ENCODE results near the gene REC8. TPM values are rescaled to one million over a fixed set of nuclear protein-coding genes. Genes with fewer than 3 reads are reported as not detected.
"Not testable (repeated sequence)": the region's sequence is repeated elsewhere in the genome, so short reads cannot be mapped to it uniquely, and the experiment has no call there.

The REC8 gene
- total and polyA plus RNA-seq, 2 donors, result 5.8 to 8.5 TPM

DNA sequence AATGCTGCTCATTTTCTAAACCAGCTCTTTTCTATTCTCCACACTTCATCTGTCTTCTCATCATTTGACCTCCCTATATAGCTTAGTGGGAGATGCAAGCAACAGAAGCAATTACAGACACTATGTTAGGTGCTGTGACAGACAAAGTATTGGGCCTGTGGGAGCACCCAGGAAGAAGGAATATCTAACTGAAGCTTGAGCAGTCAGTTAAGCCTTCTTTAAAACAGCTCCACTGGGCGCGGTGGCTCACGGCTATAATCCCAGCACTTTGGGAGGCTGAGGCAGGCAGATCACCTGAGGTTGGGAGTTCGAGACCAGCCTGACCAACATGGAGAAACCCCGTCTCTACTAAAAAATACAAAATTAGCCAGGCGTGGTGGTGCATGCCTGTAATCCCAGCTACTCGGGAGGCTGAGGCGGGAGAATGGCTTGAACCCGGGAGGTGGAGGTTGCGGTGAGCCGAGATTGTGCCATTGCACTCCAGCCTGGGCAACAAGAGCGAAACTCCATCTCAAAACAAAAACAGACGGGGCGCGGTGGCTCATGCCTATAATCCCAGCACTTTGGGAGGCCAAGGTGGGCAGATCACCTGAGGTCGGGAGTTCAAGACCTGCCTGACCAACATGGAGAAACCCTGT lies 31.5 kb downstream of the REC8 start:
- not testable (repeated sequence) for H3K36me3 ChIP-seq (ENCODE audit: insufficient read depth); H3K4me1 ChIP-seq (ENCODE audit: insufficient read depth); H3K4me3 ChIP-seq (ENCODE audit: low read depth, low read length); H3K27ac ChIP-seq (ENCODE audit: low read depth); DNase-seq (ENCODE audit: extremely low spot score)
- WGBS, result 97% methylated on average over 16 of the region's 16 CpGs

DNA sequence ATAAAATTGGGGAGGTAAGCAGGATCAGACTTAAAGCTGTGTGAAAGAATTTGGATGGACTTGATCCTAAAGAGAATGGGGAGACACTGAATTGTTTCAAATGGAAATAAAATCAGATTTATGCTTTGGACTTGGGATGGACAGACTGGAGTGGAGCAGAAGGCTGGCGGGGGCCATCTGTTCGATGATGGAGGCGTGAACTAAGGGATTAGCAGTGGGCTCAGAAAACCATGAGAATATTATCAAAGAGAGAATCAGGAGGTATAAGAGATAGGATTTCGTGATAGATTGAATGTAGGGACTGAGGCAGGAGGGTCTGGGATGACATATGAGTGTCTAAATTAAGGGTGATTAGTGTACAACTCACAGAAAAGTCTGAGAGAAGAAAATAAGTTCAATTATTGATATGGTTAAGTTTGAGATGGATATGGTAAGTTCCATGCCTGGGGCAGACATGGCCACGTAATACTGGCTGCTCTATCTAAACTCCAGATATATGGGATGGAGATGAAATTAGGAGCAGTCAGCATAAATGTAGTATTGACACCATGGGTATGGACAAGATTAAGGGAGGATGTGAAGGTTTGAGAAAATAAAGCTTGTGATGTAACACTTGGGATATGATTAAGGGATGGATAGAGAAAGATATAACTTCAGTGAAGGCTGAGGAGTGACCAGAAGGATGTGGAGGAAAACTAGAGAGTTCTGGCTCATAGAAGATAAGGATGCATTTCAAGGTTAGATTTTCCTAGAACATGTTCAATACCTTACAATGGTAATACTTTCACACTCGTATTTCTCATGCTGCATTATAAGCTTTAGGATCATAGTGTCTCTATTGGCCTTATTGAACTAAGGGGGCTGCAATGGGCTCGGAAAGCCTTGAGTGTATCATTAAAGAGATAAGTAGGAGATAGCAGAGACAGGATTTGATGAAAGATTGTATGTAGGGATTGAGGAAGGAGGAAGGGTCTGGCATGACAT lies 32.6 kb downstream of the REC8 start:
- Histone ChIP-seq H3K27ac (ENCODE audit: low read depth) (no peak overlapping the region), H3K4me3 (ENCODE audit: low read depth, low read length) (no peak overlapping the region), H3K4me1 (ENCODE audit: insufficient read depth) (no peaks in the 10 kb centered on the region), H3K36me3 (ENCODE audit: insufficient read depth) (peaks cover 2% of the 10 kb centered on the region)
- 90% methylated on average over 7 of the region's 7 CpGs for WGBS
- no peak for DNase-seq (ENCODE audit: extremely low spot score)

DNA sequence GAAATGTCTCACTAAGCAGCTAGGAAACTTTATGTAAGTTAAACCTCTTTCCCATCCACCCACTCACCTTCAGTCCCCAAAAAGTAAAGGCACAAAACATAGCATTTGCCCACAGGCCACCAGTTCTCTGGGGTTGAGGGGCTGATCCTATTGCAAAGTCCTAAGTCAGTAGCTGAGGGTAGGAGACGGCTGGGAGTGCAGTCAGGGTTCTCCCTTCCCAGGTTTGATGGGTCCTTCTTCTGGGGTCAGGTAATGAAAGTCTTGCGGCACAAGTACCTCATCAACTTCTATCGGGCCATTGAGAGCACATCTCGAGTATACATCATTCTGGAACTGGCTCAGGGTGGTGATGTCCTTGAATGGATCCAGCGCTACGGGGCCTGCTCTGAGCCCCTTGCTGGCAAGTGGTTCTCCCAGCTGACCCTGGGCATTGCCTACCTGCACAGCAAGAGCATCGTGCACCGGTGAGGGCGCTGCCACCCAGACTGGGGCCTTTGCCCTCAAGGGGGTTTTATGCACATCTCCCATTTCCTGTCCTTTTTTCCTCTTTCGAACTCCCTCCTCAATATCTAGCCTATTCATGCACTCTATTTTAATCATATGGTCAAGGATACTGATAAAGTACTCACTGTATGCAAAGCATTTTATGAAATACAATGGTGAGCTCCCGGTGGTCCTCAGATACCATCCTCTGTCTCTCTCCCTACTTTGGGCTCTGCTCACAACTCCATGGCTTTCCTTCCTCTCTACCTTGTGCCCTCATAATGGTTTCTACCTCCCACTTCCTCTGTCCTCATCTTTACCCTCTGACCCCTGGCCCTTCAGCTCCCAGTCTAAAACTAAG lies 34.6 kb downstream of the REC8 start:
- 97% methylated on average over 11 of the region's 11 CpGs for WGBS
- no peak overlapping the region for H3K4me3 ChIP-seq (ENCODE audit: low read depth, low read length)

DNA sequence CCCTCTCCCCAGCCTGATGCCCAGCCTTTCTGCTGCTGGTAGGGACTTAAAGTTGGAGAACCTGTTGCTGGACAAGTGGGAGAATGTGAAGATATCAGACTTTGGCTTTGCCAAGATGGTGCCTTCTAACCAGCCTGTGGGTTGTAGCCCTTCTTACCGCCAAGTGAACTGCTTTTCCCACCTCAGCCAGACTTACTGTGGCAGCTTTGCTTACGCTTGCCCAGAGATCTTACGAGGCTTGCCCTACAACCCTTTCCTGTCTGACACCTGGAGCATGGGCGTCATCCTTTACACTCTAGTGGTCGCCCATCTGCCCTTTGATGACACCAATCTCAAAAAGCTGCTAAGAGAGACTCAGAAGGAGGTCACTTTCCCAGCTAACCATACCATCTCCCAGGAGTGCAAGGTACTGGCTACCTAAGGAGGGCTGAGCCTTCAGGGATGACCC lies 35.2 kb downstream of the REC8 start:
- no peak overlapping the region for H3K4me3 ChIP-seq (ENCODE audit: low read depth, low read length)
- DNase-seq (ENCODE audit: extremely low spot score), result no peak
- WGBS, result 95% methylated on average over 5 of the region's 5 CpGs
- no peaks in the 10 kb centered on the region for H3K36me3 ChIP-seq (ENCODE audit: insufficient read depth)
- H3K4me1 ChIP-seq (ENCODE audit: insufficient read depth), result no peaks in the 10 kb centered on the region
- H3K27ac ChIP-seq (ENCODE audit: low read depth), result no peak overlapping the region

More for the DNA sequence above, 34.6 kb downstream of the REC8 start:
- no peak for DNase-seq (ENCODE audit: extremely low spot score)
- Histone ChIP-seq H3K4me1 (ENCODE audit: insufficient read depth) (no peaks in the 10 kb centered on the region), H3K27ac (ENCODE audit: low read depth) (no peak overlapping the region), H3K36me3 (ENCODE audit: insufficient read depth) (peaks cover under 1% of the 10 kb centered on the region)

DNA sequence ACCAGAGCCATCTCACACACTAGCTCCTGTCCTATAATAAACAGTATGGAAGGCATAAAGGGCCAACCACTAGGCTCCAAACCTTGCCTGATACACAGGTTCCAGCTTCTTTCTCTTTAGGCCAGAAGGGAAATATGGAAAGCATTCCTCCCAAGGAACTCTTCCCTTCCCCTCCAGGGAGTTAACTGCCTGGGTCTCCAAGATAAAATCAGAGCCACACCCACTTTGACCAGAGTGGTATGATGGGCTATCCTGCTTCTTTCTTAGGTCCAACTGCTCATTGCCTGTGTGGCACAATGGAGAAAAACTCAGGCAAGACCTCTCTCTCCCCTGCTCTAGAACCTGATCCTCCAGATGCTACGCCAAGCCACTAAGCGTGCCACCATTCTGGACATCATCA lies 35.7 kb downstream of the REC8 start:
- no peak overlapping the region for H3K27ac ChIP-seq (ENCODE audit: low read depth)

DNA sequence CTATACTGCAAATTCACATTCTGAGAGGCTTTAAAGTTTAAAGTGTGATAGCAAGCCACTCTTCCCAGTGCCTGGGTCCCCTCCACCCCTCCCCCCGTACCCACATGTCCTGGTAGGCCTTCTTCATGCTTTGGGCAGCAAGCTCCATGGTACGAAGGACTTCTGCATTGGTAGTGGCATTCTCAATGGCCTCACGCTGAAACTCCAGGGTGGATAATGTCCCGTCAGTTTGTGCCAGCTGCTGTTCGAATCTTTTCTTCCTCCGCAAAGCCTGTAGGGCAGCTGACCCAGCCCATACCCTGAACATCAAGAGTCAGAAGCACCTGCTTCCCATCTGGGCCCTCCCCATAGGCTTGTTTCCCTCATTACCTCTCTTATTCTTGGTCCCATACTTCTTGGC lies 39.4 kb downstream of the REC8 start:
- 93% methylated on average over 6 of the region's 6 CpGs for WGBS
- no peak for DNase-seq (ENCODE audit: extremely low spot score)
- Histone ChIP-seq H3K4me1 (ENCODE audit: insufficient read depth) (no peaks in the 10 kb centered on the region), H3K36me3 (ENCODE audit: insufficient read depth) (no peaks in the 10 kb centered on the region), H3K4me3 (ENCODE audit: low read depth, low read length) (no peak overlapping the region), H3K27ac (ENCODE audit: low read depth) (no peak overlapping the region)

More for the DNA sequence above, 35.7 kb downstream of the REC8 start:
- no peaks in the 10 kb centered on the region for H3K4me1 ChIP-seq (ENCODE audit: insufficient read depth)
- WGBS, result over 99% methylated on average over 2 of the region's 2 CpGs
- DNase-seq (ENCODE audit: extremely low spot score), result no peak
- H3K4me3 ChIP-seq (ENCODE audit: low read depth, low read length), result no peak overlapping the region
- no peaks in the 10 kb centered on the region for H3K36me3 ChIP-seq (ENCODE audit: insufficient read depth)

DNA sequence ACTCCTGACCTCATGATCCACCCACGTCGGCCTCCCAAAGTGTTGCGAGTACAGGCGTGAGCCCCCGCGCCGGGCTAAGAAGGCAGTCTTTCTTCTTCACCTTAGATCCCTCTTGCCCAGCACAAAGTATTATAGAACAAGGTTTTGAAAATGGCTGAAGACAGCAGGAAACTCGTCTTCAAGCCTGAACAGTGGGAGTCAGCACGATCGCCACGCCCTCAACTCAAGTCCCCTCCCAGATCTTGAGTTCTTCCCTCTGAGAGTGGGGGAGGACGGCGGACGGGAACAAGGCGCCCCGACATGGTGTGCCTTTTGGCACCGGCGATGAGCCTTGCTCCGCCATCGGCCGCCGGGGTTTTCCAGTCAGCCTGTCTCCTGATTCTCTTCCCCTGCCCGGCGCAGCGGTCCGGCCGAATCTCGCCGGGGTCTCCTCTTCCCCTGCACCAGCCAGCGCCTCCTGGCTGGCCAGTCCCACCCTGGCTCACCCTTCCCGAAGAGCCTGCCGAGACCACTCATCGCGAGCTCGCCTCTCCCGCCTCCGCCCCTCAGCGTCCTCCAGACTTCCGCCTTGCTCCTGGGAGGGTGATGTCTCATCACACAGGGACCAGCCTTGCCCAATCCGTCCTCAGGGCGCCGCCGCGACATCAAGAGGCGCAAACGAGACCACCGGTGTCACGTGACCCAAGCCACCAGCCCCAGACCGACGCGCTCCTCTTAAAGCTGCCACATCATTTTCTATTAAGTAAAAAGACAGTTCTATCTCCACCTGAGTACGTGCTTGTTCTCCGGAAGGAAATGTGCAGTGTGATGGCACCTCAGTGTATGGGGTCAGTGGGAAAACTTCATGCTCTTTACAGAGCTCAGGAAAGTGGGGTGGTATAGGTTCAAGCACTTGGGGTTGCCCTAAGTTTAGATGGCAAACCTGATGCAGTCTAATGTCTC lies 41.3 kb downstream of the REC8 start, which contains the start of gene CHMP4A:
CHMP4A (minus strand) TSS at position 565 of the 942 bp plus-strand sequence; CDS start at position 516, 49 bp downstream.
- Histone ChIP-seq H3K4me3 (ENCODE audit: low read depth, low read length) (peak within 1 kb of the TSS; percentile 62), H3K36me3 (ENCODE audit: insufficient read depth) (no peaks in the 10 kb centered on the region), H3K27ac (ENCODE audit: low read depth) (peak within 1 kb of the TSS; percentile 97), H3K4me1 (ENCODE audit: insufficient read depth) (no peaks in the 10 kb centered on the region)
- WGBS, result under 1% methylated on average over 53 of the region's 53 CpGs
- peak; percentile 95 for DNase-seq (ENCODE audit: extremely low spot score)

DNA sequence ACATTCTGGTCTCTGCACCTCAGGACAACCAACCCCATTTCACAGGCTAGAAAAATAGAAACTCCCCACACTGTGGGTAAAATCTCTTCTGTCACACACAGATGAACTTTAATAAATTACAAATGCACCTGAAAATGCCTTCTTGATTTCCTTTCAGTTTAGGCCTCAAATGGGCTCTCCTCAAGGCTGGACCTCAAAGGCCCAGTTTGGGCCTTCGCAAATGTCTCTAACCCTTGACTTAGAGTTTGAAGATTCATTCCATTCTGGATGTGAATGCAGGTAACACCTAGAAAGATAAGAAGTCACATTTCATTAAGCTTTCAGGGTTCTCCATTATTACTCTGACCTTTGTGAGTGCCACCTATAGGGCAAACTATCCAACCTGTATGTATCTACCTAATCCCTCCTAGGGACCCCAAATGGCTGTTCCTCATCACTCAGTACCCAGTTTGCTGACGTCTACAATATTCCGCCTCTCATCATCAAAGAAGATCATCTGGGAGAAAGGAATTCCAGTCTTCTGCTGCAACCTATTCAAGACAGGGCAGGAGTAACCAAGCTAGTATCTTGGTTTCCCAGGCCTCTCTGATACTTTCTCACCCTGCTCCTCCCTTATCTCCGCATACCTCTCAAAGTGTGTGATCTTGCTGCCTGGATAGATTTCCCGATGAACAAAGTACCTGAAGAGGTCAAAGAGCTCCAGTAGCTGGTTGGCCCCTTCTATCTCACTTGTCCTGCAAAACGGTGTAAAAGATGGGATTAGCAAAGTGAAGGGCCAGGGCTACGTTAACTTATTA lies 42.2 kb downstream of the REC8 start:
- no peak for DNase-seq (ENCODE audit: extremely low spot score)
- Histone ChIP-seq H3K27ac (ENCODE audit: low read depth) (peak overlapping the region; percentile 42), H3K4me3 (ENCODE audit: low read depth, low read length) (no peak overlapping the region), H3K4me1 (ENCODE audit: insufficient read depth) (no peaks in the 10 kb centered on the region), H3K36me3 (ENCODE audit: insufficient read depth) (no peaks in the 10 kb centered on the region)
- 90% methylated on average over 7 of the region's 7 CpGs for WGBS

DNA sequence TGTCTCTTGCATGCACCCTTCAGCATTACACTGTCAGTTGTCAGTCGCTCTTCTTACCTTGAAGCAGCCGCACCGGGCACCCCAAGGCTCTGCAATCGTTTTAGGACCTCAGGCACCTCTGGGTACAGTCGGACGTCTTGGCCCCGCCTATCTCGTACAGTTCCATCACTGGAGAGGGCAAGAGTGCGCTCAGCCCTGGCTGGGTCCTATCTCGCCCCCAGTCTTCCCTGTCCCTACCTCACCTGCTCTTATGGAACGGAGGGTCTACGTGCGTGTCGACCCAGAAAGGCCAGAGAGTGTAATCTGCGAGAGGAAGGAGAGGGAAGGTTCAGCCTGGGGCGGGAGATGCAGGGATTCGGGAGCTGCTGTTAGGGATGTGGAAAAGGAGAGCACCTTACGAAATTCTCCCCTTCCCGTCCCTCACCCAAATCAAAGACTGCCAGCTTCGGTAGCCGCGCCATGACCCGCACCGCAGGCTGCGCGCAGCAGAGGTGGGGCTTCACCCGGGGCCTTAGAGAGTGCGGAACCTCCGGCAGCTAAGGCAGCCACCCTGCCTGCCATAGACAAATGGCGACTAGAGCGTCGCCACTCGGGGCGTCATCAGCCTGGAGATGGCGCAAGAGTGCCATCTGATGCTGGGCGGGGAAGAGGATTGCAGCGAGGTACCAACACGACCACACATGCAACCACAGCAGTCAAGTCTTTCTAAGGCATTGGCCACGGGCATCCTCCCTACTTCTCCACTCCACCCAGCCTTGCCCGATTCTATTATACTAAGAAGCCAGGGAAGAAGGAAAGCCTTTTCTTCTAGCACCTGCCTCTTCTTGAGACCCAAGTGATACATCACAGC lies 43.8 kb downstream of the REC8 start, which contains the start of gene MDP1:
MDP1 (minus strand) TSS at position 572 of the 850 bp plus-strand sequence; CDS start at position 461, 111 bp downstream.
- peak; percentile 56 for DNase-seq (ENCODE audit: extremely low spot score)
- no peaks in the 10 kb centered on the region for H3K4me1 ChIP-seq (ENCODE audit: insufficient read depth)
- H3K36me3 ChIP-seq (ENCODE audit: insufficient read depth), result no peaks in the 10 kb centered on the region
- H3K27ac ChIP-seq (ENCODE audit: low read depth), result peak within 1 kb of the TSS; percentile 87
- WGBS, result under 1% methylated on average over 40 of the region's 40 CpGs
- peak within 1 kb of the TSS; percentile 70 for H3K4me3 ChIP-seq (ENCODE audit: low read depth, low read length)

DNA sequence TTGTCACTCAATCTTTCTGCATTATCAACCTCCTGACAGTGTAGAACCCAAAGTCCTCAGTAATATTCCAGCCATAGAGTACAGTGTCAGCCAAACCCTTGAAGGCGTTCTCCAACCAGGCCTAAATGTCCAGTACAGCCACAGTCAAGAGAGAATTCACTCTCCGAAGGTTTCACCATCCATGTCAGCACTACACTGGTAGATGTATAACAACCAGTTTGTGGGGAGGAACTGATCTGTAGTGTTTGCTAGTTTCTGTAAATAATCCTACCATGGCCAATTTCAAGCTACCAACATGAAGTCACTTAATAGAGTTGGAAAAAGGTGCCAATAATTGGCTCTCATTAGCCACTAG lies 44.4 kb downstream of the REC8 start:
- 90% methylated on average over 2 of the region's 2 CpGs for WGBS
- Histone ChIP-seq H3K27ac (ENCODE audit: low read depth) (no peak overlapping the region), H3K36me3 (ENCODE audit: insufficient read depth) (no peaks in the 10 kb centered on the region), H3K4me3 (ENCODE audit: low read depth, low read length) (no peak overlapping the region), H3K4me1 (ENCODE audit: insufficient read depth) (no peaks in the 10 kb centered on the region)
- no peak for DNase-seq (ENCODE audit: extremely low spot score)

DNA sequence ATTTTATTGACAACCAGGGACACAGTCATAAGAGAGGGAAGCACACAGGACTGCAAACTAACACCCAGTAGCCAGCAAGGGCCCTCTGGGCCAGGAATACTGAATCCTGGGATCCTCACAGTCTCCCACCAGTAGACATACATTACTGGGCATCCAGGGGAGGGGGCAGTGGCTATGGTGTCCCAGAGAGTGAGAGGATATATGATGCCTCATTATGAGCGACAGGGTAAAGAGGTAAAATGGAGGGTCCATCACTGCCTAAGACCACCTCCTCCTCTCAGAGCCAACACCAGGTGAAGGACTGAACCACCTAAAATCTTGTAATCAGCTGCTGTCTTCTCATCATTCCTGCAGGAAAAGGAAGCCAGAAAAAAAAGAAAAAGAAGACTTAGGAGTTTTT lies 45.0 kb downstream of the REC8 start:
- not testable (repeated sequence) for H3K27ac ChIP-seq (ENCODE audit: low read depth); H3K36me3 ChIP-seq (ENCODE audit: insufficient read depth); H3K4me3 ChIP-seq (ENCODE audit: low read depth, low read length); H3K4me1 ChIP-seq (ENCODE audit: insufficient read depth); DNase-seq (ENCODE audit: extremely low spot score)
- WGBS, result 98% methylated on average over 1 of the region's 1 CpG
